HepG2 (cell line): ENCODE results near the gene NKX6-2. TPM values are rescaled to one million over a fixed set of nuclear protein-coding genes. Genes with fewer than 3 reads are reported as not detected.

ENCODE experiments used
- ATAC-seq: fragments of 200-7000 bp; cut with Tn5 transposase; 3 replicates; pipeline ENCODE4 v1.9.1; 2020; ENCODE audit warnings: mild to moderate bottlenecking, moderate library complexity
- BruUV-seq: library from RNA; stranded (reverse); fragments of 400-500 nt; replicated peaks from 2 replicates; lab custom pipeline; 2021; lab: Mats Ljungman, UMichigan
- CTCF ChIA-PET: fragments of 300-600 bp; formaldehyde crosslinking; extraction: SDS; loops from one replicate; lab custom pipeline; 2021; ENCODE audit warnings: low total read pairs, inconsistent platforms, low intra/inter-chr PET ratio; lab: Yijun Ruan, JAX
- POLR2A ChIA-PET: fragments of 350-600 bp; sonication (Branson Sonifier 250); formaldehyde crosslinking; loops from one replicate; lab custom pipeline; 2020; ENCODE audit warnings: antibody characterized with exemption, inconsistent platforms; lab: Yijun Ruan, JAX
- DNase-seq: peaks from one replicate; pipeline ENCODE4 v3.0.0-alpha.2; 2015; ENCODE audit warnings: low spot score
- FAIRE-seq: peaks from 3 replicates; lab custom pipeline; 2011; peaks lifted over from hg19 to GRCh38; lab: Jason Lieb, UNC
- H2AFZ ChIP-seq: one replicate; pipeline ENCODE4 v1.6.1; 2011; ENCODE audit warnings: low read length, inconsistent platforms
- H3K27ac ChIP-seq: fragments of 300-600 bp; 3 replicates; pipeline ENCODE4 v1.8.0; 2011; ENCODE audit warnings: mixed run types, mild to moderate bottlenecking, mixed read lengths, low read length, inconsistent platforms; ENCODE audit not compliant: insufficient read depth; ENCODE audit errors: extremely low read length
- H3K27me3 ChIP-seq, 2 experiments: fragments of 200-600 bp in 1 of 2; 2 replicates in 1 of 2; 3 replicates in 1 of 2; pipeline versions ENCODE4 v1.6.0 to v1.8.0; 2011; ENCODE audit warnings: low read length in 2 of 2, mild to moderate bottlenecking in 2 of 2, moderate library complexity in 2 of 2, inconsistent platforms in 1 of 2; ENCODE audit not compliant: insufficient read depth in 2 of 2, control insufficient read depth in 1 of 2
- H3K36me3 ChIP-seq, 2 experiments: fragments of 200-600 bp in 1 of 2; replicated peaks in 1 of 2; 2 replicates in 1 of 2; 3 replicates in 1 of 2; pipeline versions ENCODE4 v1.5.1 to v1.8.0; 2011; ENCODE audit warnings: low read length in 2 of 2, inconsistent platforms in 1 of 2; ENCODE audit not compliant: insufficient read depth in 2 of 2, control insufficient read depth in 1 of 2
- H3K4me1 ChIP-seq: 2 replicates; pipeline ENCODE4 v1.5.1; 2012; ENCODE audit warnings: low read length, inconsistent platforms; ENCODE audit not compliant: insufficient read depth
- H3K4me2 ChIP-seq: 2 replicates; pipeline ENCODE4 v1.6.0; 2011; ENCODE audit warnings: low read depth, low read length, inconsistent platforms
- H3K4me3 ChIP-seq, 3 experiments: fragments of 200-600 bp in 1 of 3; sonication (generic), shearing (Covaris generic) in 1 of 3; replicated peaks in 1 of 3; 2 replicates each; pipeline ENCODE4 v1.5.1; 2011 to 2016; ENCODE audit warnings: low read length in 3 of 3, inconsistent platforms in 2 of 3, low read depth in 2 of 3, mild to moderate bottlenecking in 2 of 3, control low read depth in 1 of 3, mixed read lengths in 1 of 3; ENCODE audit not compliant: insufficient read depth in 1 of 3
- H3K79me2 ChIP-seq: one replicate; pipeline ENCODE4 v1.6.1; 2011; ENCODE audit warnings: low read length, inconsistent platforms; ENCODE audit not compliant: insufficient read depth
- H3K9ac ChIP-seq: 2 replicates; pipeline ENCODE4 v1.6.0; 2011; ENCODE audit warnings: mild to moderate bottlenecking, low read depth, low read length, inconsistent platforms; ENCODE audit not compliant: insufficient read depth
- H3K9me3 ChIP-seq: 2 replicates; pipeline ENCODE4 v1.5.1; 2012; ENCODE audit warnings: mild to moderate bottlenecking, low read length
- H4K20me1 ChIP-seq: 2 replicates; pipeline ENCODE4 v1.6.0; 2011; ENCODE audit warnings: inconsistent platforms, mild to moderate bottlenecking, low read length, moderate library complexity; ENCODE audit not compliant: insufficient read depth
- AHDC1 ChIP-seq: sonication (generic); formaldehyde crosslinking; IDR thresholded peaks from 2 replicates; pipeline ENCODE4 v1.5.1; 2020; ENCODE audit warnings: mild to moderate bottlenecking, missing genetic modification reagents, borderline replicate concordance
- CBFB ChIP-seq: sonication (generic); formaldehyde crosslinking; IDR thresholded peaks from 2 replicates; pipeline ENCODE4 v1.4.0; 2020; ENCODE audit warnings: missing genetic modification reagents
- CC2D1A ChIP-seq: sonication (generic); formaldehyde crosslinking; IDR thresholded peaks from 2 replicates; pipeline ENCODE4 v1.8.1; 2023; ENCODE audit warnings: mild to moderate bottlenecking, missing genetic modification reagents
- JDP2 ChIP-seq: sonication (generic); formaldehyde crosslinking; IDR thresholded peaks from 2 replicates; pipeline ENCODE4 v1.8.1; 2022; ENCODE audit warnings: missing genetic modification reagents, borderline replicate concordance
- MEIS1 ChIP-seq: sonication (generic); formaldehyde crosslinking; IDR thresholded peaks from 2 replicates; pipeline ENCODE4 v1.9.0; 2021; ENCODE audit warnings: mild to moderate bottlenecking, missing genetic modification reagents, moderate library complexity, borderline replicate concordance
- MXD4 ChIP-seq: IDR thresholded peaks from 2 replicates; pipeline ENCODE4 v1.6.1; 2016; ENCODE audit warnings: mild to moderate bottlenecking, missing biosample characterization, missing genetic modification reagents
- MXI1 ChIP-seq: IDR thresholded peaks from 3 replicates; pipeline ENCODE4 v1.6.1; 2012; ENCODE audit warnings: low read depth, low read length, inconsistent platforms, borderline replicate concordance
- PHF20 ChIP-seq: sonication (generic); formaldehyde crosslinking; IDR thresholded peaks from 2 replicates; pipeline ENCODE4 v1.5.0; 2020; ENCODE audit warnings: mild to moderate bottlenecking, missing genetic modification reagents
- PHF5A ChIP-seq: IDR thresholded peaks from one replicate; pipeline ENCODE4 v1.6.1; 2018; ENCODE audit warnings: low read depth, missing genetic modification reagents; ENCODE audit not compliant: unreplicated experiment
- RNF2 ChIP-seq: fragments of 450-650 bp; conservative IDR thresholded peaks from 2 replicates; pipeline ENCODE4 v1.6.1; 2016; ENCODE audit warnings: low read depth
- SMAD9 ChIP-seq: sonication (generic); formaldehyde crosslinking; IDR thresholded peaks from 2 replicates; pipeline ENCODE4 v1.5.1; 2020; ENCODE audit warnings: mild to moderate bottlenecking, missing genetic modification reagents
- ZNF260 ChIP-seq: sonication (generic); formaldehyde crosslinking; IDR thresholded peaks from 2 replicates; pipeline ENCODE4 v1.4.0; 2020; ENCODE audit warnings: missing genetic modification reagents, low read depth, mild to moderate bottlenecking, borderline replicate concordance
- WGBS: methylation state at CpG from one replicate; pipeline ENCODE4 v1.1.6; 2017; ENCODE audit warnings: low lambda C conversion rate; 5-methylcytosine and 5-hydroxymethylcytosine counted together
- in situ Hi-C: cut with HindIII; loops from 2 replicates; pipeline ENCODE4 v1.10.0; 2017; ENCODE audit warnings: low pct_unique_long_range_greater_than_20kb; ENCODE audit not compliant: extremely low pct_ligation_motif_present
- intact Hi-C: fragments of 100-400 bp; cut with micrococcal nuclease; formaldehyde crosslinking; loops from one replicate; pipeline ENCODE4 v1.10.0; 2022; ENCODE audit not compliant: unreplicated experiment
- polyA plus RNA-seq, 8 experiments: library from polyadenylated mRNA; depleted of rRNA in 3 of 8; stranded (reverse) in 7 of 8; unstranded in 1 of 8; fragments of >200 nt; fragmentation: Illumina TruSeq in 4 of 8; extraction: Trizol in 4 of 8; gene quantifications; 2 replicates each; pipeline versions ENCODE4 v1.2.1 to v1.2.3, GENCODE V29; 2011 to 2016; ENCODE audit warnings: low read depth in 4 of 8, missing spikeins in 1 of 8, mixed read lengths in 1 of 8; ENCODE audit not compliant: insufficient read depth in 1 of 8
- total RNA-seq, 5 experiments: library from RNA; depleted of rRNA; stranded (reverse); fragments of >200 nt; fragmentation: Illumina TruSeq; extraction: Trizol; gene quantifications; 2 replicates each; pipeline ENCODE4 v1.2.3, GENCODE V29; 2016; ENCODE audit warnings: low read depth in 1 of 5

Gene NKX6-2
- total and polyA plus RNA-seq, 2 of the 13 experiments (the other 11 are each of a cell fraction or from before 2014, with no cell fraction given) = not detected

DNA sequence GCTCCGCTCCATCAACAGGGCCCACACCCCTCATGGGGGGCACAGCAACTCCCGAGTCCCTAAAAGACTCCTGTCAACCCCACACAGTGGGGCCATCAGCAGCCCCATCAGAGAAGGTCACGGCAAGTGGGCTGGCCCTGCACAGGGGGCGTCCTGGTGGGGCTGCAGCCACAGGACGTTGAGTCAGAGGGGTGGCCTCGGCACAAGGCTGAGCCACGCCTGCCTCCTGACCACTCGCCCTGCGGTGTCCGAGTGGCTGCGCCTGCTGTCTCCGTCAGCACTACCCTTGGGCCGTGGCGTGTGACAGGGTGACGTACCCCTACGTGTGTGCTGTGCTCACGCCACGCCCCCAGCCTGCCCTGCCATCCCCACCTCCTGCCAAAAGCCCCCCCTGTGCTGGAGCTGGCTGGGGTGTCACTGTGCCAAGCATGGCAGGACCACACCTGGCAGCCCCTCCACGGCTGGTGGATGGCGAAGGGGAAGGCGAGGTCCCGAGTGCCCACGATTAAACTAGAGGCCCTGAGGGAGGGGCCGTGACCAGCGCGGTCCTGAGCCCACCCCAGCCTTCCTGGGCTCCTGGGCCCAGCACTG is 26.0 kb upstream of the NKX6-2 start:
- peaks cover 8 to 55% of the 10 kb centered on the region in 2 experiments; a peak in 4 of 5 replicates for H3K27me3 ChIP-seq
- no peak overlapping the region for H3K4me2 ChIP-seq
- no peak for TF ChIP-seq AHDC1 (CRISPR knock-in tag)
- no peak for TF ChIP-seq MXD4 (CRISPR knock-in tag)
- TF ChIP-seq ZNF260 (CRISPR knock-in tag) = no peak
- no peak for TF ChIP-seq MEIS1 (CRISPR knock-in tag)
- TF ChIP-seq CBFB (CRISPR knock-in tag) = no peak
- TF ChIP-seq MXI1 = no peak
- TF ChIP-seq PHF5A = no peak
- no peak for TF ChIP-seq PHF20
- no peak for TF ChIP-seq SMAD9 (CRISPR knock-in tag)
- TF ChIP-seq RNF2 = no peak
- TF ChIP-seq CC2D1A (CRISPR knock-in tag) = no peak
- TF ChIP-seq JDP2 (CRISPR knock-in tag) = no peak
- 27% methylated on average over 9 of the region's 26 CpGs for WGBS
- POLR2A ChIA-PET = no interaction called here
- ATAC-seq (no peak), FAIRE-seq (no peak), DNase-seq (no peak)
- H3K79me2 ChIP-seq = no peaks in the 10 kb centered on the region
- H3K4me3 ChIP-seq = no peak overlapping the region
- H3K9me3 ChIP-seq = no peaks in the 10 kb centered on the region
- intact Hi-C loops = no loop called here
- no peak overlapping the region for H3K27ac ChIP-seq
- in situ Hi-C loops = no loop called here
- CTCF ChIA-PET = no interaction called here
- H3K9ac ChIP-seq = no peak overlapping the region
- H2AFZ ChIP-seq = no peak overlapping the region
- BruUV-seq = no TSS peak
- H3K4me1 ChIP-seq = no peaks in the 10 kb centered on the region
- H3K36me3 ChIP-seq = no peaks in the 10 kb centered on the region
- H4K20me1 ChIP-seq = no peaks in the 10 kb centered on the region
